H9 (cell line): ENCODE data around the gene IGFL4. TPM values are rescaled to one million over a fixed set of nuclear protein-coding genes. Genes with fewer than 3 reads are reported as not detected.

ENCODE experiments used
- DNase-seq: peaks from one replicate; pipeline ENCODE4 v3.0.0-alpha.2; 2017
- H2AFZ ChIP-seq: one replicate; pipeline ENCODE4 v1.6.1; 2013; ENCODE audit warnings: mild to moderate bottlenecking, low read length, control low read depth, moderate library complexity
- H2AK5ac ChIP-seq: 2 replicates; pipeline ENCODE4 v1.6.1; 2013; ENCODE audit warnings: low read length, control low read depth, mixed read lengths; ENCODE audit not compliant: insufficient read length
- H2BK120ac ChIP-seq: one replicate; pipeline ENCODE4 v1.6.1; 2013; ENCODE audit warnings: low read depth, mild to moderate bottlenecking, low read length, control low read depth, inconsistent platforms; ENCODE audit not compliant: poor library complexity, severe bottlenecking
- H2BK12ac ChIP-seq: 2 replicates; pipeline ENCODE4 v1.6.1; 2013; ENCODE audit warnings: low read length, control low read depth, mixed read lengths, low read depth; ENCODE audit not compliant: insufficient read length
- H2BK15ac ChIP-seq: 2 replicates; pipeline ENCODE4 v1.6.1; 2013; ENCODE audit warnings: low read depth, low read length, control low read depth
- H2BK20ac ChIP-seq: one replicate; pipeline ENCODE4 v1.6.1; 2013; ENCODE audit warnings: low read depth, mild to moderate bottlenecking, low read length, control low read depth, inconsistent platforms; ENCODE audit not compliant: poor library complexity, severe bottlenecking
- H2BK5ac ChIP-seq: 2 replicates; pipeline ENCODE4 v1.6.1; 2013; ENCODE audit warnings: low read length, control low read depth, mixed read lengths; ENCODE audit not compliant: insufficient read length
- H3K14ac ChIP-seq: 2 replicates; pipeline ENCODE4 v1.6.1; 2013; ENCODE audit warnings: low read length, control low read depth; ENCODE audit not compliant: insufficient read depth
- H3K18ac ChIP-seq: 2 replicates; pipeline ENCODE4 v1.6.1; 2013; ENCODE audit warnings: low read depth, mild to moderate bottlenecking, mixed read lengths, low read length, control low read depth; ENCODE audit not compliant: insufficient read length
- H3K23ac ChIP-seq: 2 replicates; pipeline ENCODE4 v1.6.1; 2013; ENCODE audit warnings: low read length, control low read depth, mixed read lengths, low read depth; ENCODE audit not compliant: insufficient read length
- H3K23me2 ChIP-seq: 2 replicates; pipeline ENCODE4 v1.6.1; 2013; ENCODE audit warnings: low read depth, mild to moderate bottlenecking, mixed read lengths, low read length, control low read depth; ENCODE audit not compliant: insufficient read length, poor library complexity, severe bottlenecking
- H3K27ac ChIP-seq: 2 replicates; pipeline ENCODE4 v1.5.1; 2013; ENCODE audit warnings: low read length, control low read depth, mixed read lengths, low read depth; ENCODE audit not compliant: insufficient read length
- H3K27me3 ChIP-seq: 2 replicates; pipeline ENCODE4 v1.6.1; 2013; ENCODE audit warnings: low read length, control low read depth, inconsistent platforms; ENCODE audit not compliant: insufficient read depth
- H3K4ac ChIP-seq: 2 replicates; pipeline ENCODE4 v1.6.1; 2013; ENCODE audit warnings: low read depth, mild to moderate bottlenecking, control low read depth, inconsistent platforms, low read length, moderate library complexity
- H3K4me1 ChIP-seq: 2 replicates; pipeline ENCODE4 v1.6.1; 2013; ENCODE audit warnings: low read length, control low read depth, inconsistent platforms; ENCODE audit not compliant: insufficient read depth
- H3K4me2 ChIP-seq: 2 replicates; pipeline ENCODE4 v1.6.1; 2013; ENCODE audit warnings: low read length, control low read depth, mixed read lengths; ENCODE audit not compliant: insufficient read length, insufficient read depth
- H3K56ac ChIP-seq: 2 replicates; pipeline ENCODE4 v1.6.1; 2013; ENCODE audit warnings: low read depth, mild to moderate bottlenecking, mixed read lengths, low read length, control low read depth; ENCODE audit not compliant: insufficient read length
- H3K79me1 ChIP-seq: 2 replicates; pipeline ENCODE4 v1.6.1; 2013; ENCODE audit warnings: low read depth, mild to moderate bottlenecking, moderate library complexity, low read length, control low read depth, inconsistent platforms; ENCODE audit not compliant: insufficient read depth, poor library complexity, severe bottlenecking
- H3K79me2 ChIP-seq: 2 replicates; pipeline ENCODE4 v1.6.1; 2013; ENCODE audit warnings: low read length, control low read depth, inconsistent platforms; ENCODE audit not compliant: insufficient read depth
- H3K9ac ChIP-seq: 2 replicates; pipeline ENCODE4 v1.6.1; 2013; ENCODE audit warnings: low read length, control low read depth, mixed read lengths; ENCODE audit not compliant: insufficient read length; ENCODE audit errors: extremely low read depth
- H3K9me3 ChIP-seq: one replicate; pipeline ENCODE4 v1.6.1; 2013; ENCODE audit warnings: low read depth, low read length, inconsistent platforms; ENCODE audit not compliant: control insufficient read depth
- H3T11ph ChIP-seq: one replicate; pipeline ENCODE4 v1.6.1; 2013; ENCODE audit warnings: mild to moderate bottlenecking, low read length, control low read depth, inconsistent platforms
- H4K20me1 ChIP-seq: one replicate; pipeline ENCODE4 v1.6.1; 2013; ENCODE audit not compliant: control insufficient read depth, insufficient read length, insufficient read depth
- H4K5ac ChIP-seq: 2 replicates; pipeline ENCODE4 v1.6.1; 2013; ENCODE audit warnings: low read depth, mild to moderate bottlenecking, mixed read lengths, low read length, control low read depth; ENCODE audit not compliant: insufficient read length
- H4K8ac ChIP-seq: replicated peaks from 2 replicates; pipeline ENCODE4 v1.6.1; 2013; ENCODE audit warnings: low read length, control low read depth, mixed read lengths, low read depth; ENCODE audit not compliant: insufficient read length
- H4K91ac ChIP-seq: 2 replicates; pipeline ENCODE4 v1.6.1; 2013; ENCODE audit warnings: low read depth, mild to moderate bottlenecking, moderate library complexity, mixed read lengths, low read length, control low read depth; ENCODE audit not compliant: insufficient read length
- H3K27ac Mint-ChIP-seq, 3 experiments: 2 replicates in 2 of 3; 3 replicates in 1 of 3; pipeline ENCODE4 v1.8.0; 2020 to 2021; ENCODE audit warnings: mixed read lengths in 3 of 3, mild to moderate bottlenecking in 1 of 3, moderate library complexity in 1 of 3
- H3K27me3 Mint-ChIP-seq: 2 replicates; pipeline ENCODE4 v1.8.0; 2021; ENCODE audit warnings: low read depth, mild to moderate bottlenecking, moderate library complexity, mixed read lengths
- H3K36me3 Mint-ChIP-seq, 3 experiments: 2 replicates in 2 of 3; 3 replicates in 1 of 3; pipeline ENCODE4 v1.8.0; 2020 to 2021; ENCODE audit warnings: low read depth in 3 of 3, mixed read lengths in 3 of 3; ENCODE audit not compliant: insufficient read depth in 1 of 3
- H3K4me1 Mint-ChIP-seq, 2 experiments: 2 replicates each; pipeline ENCODE4 v1.8.0; 2020; ENCODE audit warnings: mixed read lengths in 2 of 2
- H3K4me3 Mint-ChIP-seq, 2 experiments: 2 replicates in 1 of 2; 3 replicates in 1 of 2; pipeline ENCODE4 v1.8.0; 2020 to 2021; ENCODE audit warnings: mild to moderate bottlenecking in 2 of 2, mixed read lengths in 2 of 2, moderate library complexity in 1 of 2
- H3K9me3 Mint-ChIP-seq, 2 experiments: 2 replicates in 1 of 2; 3 replicates in 1 of 2; pipeline ENCODE4 v1.8.0; 2020; ENCODE audit warnings: mild to moderate bottlenecking in 2 of 2, mixed read lengths in 2 of 2, moderate library complexity in 1 of 2
- WGBS: extraction: QIAGEN DNeasy Blood & Tissue Kit; methylation state at CpG from one replicate; pipeline ENCODE4 v1.1.7; 2013; ENCODE audit warnings: missing lambda C conversion rate, low lambda C conversion rate, mixed read lengths; ENCODE audit not compliant: insufficient read length; ENCODE audit errors: extremely low coverage; 5-methylcytosine and 5-hydroxymethylcytosine counted together
- total RNA-seq: library from RNA; stranded (reverse); gene quantifications from 2 replicates; pipeline ENCODE4 v1.2.1, GENCODE V29; 2021
- TF ChIP-seq, protein P1 (sequence below): fragments of 200-600 bp; sonication (generic); conservative IDR thresholded peaks from 3 replicates; pipeline ENCODE4 v1.8.0; 2021; ENCODE audit warnings: antibody characterized with exemption, mild to moderate bottlenecking

IGFL4 gene
- total RNA-seq, 1 experiment from 2014 or later: 0.33 TPM

DNA sequence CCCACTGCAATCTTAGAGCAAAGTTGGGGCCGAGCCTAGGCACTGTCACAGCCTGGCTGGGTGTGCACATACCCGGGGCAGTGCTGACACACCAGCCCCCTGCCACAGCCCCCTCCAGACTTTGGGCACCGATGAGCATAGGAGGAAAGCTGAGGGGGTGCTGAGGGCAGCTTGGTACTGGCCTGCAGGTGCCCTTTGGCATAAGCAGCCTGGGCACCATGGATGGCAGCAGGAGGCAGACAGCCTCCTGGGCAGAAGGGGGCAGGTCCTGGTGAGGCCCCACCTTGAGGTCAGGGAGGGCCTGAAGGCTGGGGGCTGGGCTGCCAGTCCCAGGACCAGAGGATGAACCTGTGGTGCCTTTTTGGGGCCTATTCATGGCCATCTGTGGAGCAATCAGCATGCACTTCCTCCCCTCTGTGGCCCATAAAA, 8.2 kb downstream of the IGFL4 start:
- Mint-ChIP-seq H3K36me3 (peaks cover 0 to 4% (median 0%) of the 10 kb centered on the region in 3 experiments; a peak in 3 of 7 replicates), H3K27me3 (peaks cover 8% of the 10 kb centered on the region), H3K4me1 (peaks cover 3 to 7% of the 10 kb centered on the region in 2 experiments), H3K4me3 (no peak overlapping the region), H3K27ac (no peak overlapping the region), H3K9me3 (peaks cover 7 to 9% of the 10 kb centered on the region in 2 experiments; a peak in 4 of 5 replicates)
- Histone ChIP-seq H3T11ph (no peak overlapping the region), H4K5ac (no peak overlapping the region), H2BK20ac (no peak overlapping the region), H2BK5ac (no peak overlapping the region), H2BK120ac (no peak overlapping the region), H3K9me3 (no peaks in the 10 kb centered on the region), H3K27ac (no peak overlapping the region), H4K91ac (no peak overlapping the region), H3K9ac (no peak overlapping the region), H3K4me2 (no peak overlapping the region), H3K4ac (no peak overlapping the region), H2BK12ac (no peak overlapping the region), H2AFZ (no peak overlapping the region), H3K56ac (no peak overlapping the region), H2AK5ac (no peak overlapping the region), H4K8ac (no peak overlapping the region), H4K20me1 (no peaks in the 10 kb centered on the region), H3K18ac (no peak overlapping the region), H3K79me1 (no peaks in the 10 kb centered on the region), H3K4me1 (no peaks in the 10 kb centered on the region), H3K14ac (no peak overlapping the region), H2BK15ac (no peak overlapping the region), H3K79me2 (no peaks in the 10 kb centered on the region), H3K23ac (no peak overlapping the region), H3K27me3 (no peaks in the 10 kb centered on the region), H3K23me2 (no peaks in the 10 kb centered on the region)
- TF ChIP-seq, protein P1, sequence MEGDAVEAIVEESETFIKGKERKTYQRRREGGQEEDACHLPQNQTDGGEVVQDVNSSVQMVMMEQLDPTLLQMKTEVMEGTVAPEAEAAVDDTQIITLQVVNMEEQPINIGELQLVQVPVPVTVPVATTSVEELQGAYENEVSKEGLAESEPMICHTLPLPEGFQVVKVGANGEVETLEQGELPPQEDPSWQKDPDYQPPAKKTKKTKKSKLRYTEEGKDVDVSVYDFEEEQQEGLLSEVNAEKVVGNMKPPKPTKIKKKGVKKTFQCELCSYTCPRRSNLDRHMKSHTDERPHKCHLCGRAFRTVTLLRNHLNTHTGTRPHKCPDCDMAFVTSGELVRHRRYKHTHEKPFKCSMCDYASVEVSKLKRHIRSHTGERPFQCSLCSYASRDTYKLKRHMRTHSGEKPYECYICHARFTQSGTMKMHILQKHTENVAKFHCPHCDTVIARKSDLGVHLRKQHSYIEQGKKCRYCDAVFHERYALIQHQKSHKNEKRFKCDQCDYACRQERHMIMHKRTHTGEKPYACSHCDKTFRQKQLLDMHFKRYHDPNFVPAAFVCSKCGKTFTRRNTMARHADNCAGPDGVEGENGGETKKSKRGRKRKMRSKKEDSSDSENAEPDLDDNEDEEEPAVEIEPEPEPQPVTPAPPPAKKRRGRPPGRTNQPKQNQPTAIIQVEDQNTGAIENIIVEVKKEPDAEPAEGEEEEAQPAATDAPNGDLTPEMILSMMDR: no peak
- no CpG with 5 or more reads among the region's 3 CpGs for WGBS
- DNase-seq: no peak
